Measurements from ENCODE around the gene PINLYP. TPM values are rescaled to one million over a fixed set of nuclear protein-coding genes. Genes with fewer than 3 reads are reported as not detected.

Gene PINLYP
- total RNA-seq, 6 experiments from 2014 or later, result 0.58 to 1.5 (median 0.81) TPM; not detected in 1

GRCh38 chr19:43527860-43528622 lies 47.6 kb upstream of the PINLYP start:
- TF ChIP-seq, protein P1, sequence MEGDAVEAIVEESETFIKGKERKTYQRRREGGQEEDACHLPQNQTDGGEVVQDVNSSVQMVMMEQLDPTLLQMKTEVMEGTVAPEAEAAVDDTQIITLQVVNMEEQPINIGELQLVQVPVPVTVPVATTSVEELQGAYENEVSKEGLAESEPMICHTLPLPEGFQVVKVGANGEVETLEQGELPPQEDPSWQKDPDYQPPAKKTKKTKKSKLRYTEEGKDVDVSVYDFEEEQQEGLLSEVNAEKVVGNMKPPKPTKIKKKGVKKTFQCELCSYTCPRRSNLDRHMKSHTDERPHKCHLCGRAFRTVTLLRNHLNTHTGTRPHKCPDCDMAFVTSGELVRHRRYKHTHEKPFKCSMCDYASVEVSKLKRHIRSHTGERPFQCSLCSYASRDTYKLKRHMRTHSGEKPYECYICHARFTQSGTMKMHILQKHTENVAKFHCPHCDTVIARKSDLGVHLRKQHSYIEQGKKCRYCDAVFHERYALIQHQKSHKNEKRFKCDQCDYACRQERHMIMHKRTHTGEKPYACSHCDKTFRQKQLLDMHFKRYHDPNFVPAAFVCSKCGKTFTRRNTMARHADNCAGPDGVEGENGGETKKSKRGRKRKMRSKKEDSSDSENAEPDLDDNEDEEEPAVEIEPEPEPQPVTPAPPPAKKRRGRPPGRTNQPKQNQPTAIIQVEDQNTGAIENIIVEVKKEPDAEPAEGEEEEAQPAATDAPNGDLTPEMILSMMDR (IDR thresholded peaks at IDR 0.05), result peak in 1 of 4 donors; percentile 27
- TF ChIP-seq POLR2A (IDR thresholded peaks at IDR 0.05), result no peak
- 21% methylated on average over 13 of the region's 13 CpGs for WGBS (ENCODE audit: insufficient coverage, low coverage, low lambda C conversion rate, missing lambda C conversion rate)
- H3K4me3 ChIP-seq, result peak overlapping the region in 2 of 3 donors; percentile 89 to 90
- H3K36me3 ChIP-seq, result no peaks in the 10 kb centered on the region
- H3K4me1 ChIP-seq, result peaks cover 0 to 28% (median 8%) of the 10 kb centered on the region in 4 donors
- peak in 1 of 4 donors; percentile 6 for ATAC-seq
- peak overlapping the region; percentile 48 to 80 (median 78) for H3K27ac ChIP-seq
- H3K27me3 ChIP-seq, result no peaks in the 10 kb centered on the region
- DNase-seq, result no peak
- intact Hi-C loops (cut with DNase I), result no loop called here
- no peaks in the 10 kb centered on the region for H3K9me3 ChIP-seq

DNA sequence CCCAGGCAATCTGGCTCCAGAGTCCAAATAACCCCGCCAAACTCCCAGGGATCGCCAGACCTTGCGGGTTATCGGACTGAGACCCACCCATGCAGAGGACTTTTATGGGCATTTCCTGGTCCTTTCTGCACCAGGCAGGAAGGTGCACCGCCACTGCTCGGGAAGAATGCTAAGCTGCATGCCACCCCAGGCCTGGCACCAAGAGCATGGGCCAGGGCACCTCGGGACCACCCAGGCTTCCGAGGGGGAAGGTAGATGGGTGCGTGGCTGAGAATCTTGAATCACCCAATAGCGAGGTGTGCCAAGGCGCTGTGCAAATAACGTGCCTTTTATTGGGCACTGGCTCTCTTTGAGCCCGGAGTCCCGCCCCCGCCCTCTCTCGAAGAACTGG lies 43.0 kb upstream of the PINLYP start:
- peak overlapping the region; percentile 64 to 77 (median 76) for H3K27ac ChIP-seq
- H3K4me3 ChIP-seq, result peak overlapping the region; percentile 54 to 65 (median 65)
- H3K4me1 ChIP-seq, result peaks cover 0 to 8% (median 1%) of the 10 kb centered on the region in 4 donors
- peak in 2 of 3 donors; percentile 63 to 77 for DNase-seq
- no peaks in the 10 kb centered on the region for H3K36me3 ChIP-seq
- peak in 3 of 4 donors; percentile 7 to 29 (median 21) for ATAC-seq
- no peaks in the 10 kb centered on the region for H3K27me3 ChIP-seq
- intact Hi-C loops (cut with DNase I), result no loop called here
- WGBS (ENCODE audit: insufficient coverage, low coverage, low lambda C conversion rate, missing lambda C conversion rate), result 1% methylated on average over 14 of the region's 16 CpGs
- TF ChIP-seq, protein P1 (IDR thresholded peaks at IDR 0.05), result no peak
- no peak for TF ChIP-seq POLR2A (IDR thresholded peaks at IDR 0.05)
- no peaks in the 10 kb centered on the region for H3K9me3 ChIP-seq

GRCh38 chr19:43532962-43533545 lies 42.5 kb upstream of the PINLYP start, which contains the start of gene ZNF575:
Gene ZNF575 (plus strand): TSS chr19:43533188. CDS start chr19:43534423, 1,235 bp downstream.
- TF ChIP-seq POLR2A (IDR thresholded peaks at IDR 0.05), result peak; percentile 45
- TF ChIP-seq, protein P1 (IDR thresholded peaks at IDR 0.05), result no peak
- intact Hi-C loops (cut with DNase I), result no loop called here
- H3K4me1 ChIP-seq, result peaks cover 0 to 3% (median 0%) of the 10 kb centered on the region in 4 donors

GRCh38 chr19:43533546-43534304 lies 41.9 kb upstream of the PINLYP start:
- Histone ChIP-seq H3K27ac (peak overlapping the region; percentile 64 to 77 (median 76)), H3K9me3 (no peaks in the 10 kb centered on the region), H3K36me3 (no peaks in the 10 kb centered on the region), H3K4me3 (peak overlapping the region; percentile 54 to 65 (median 65)), H3K27me3 (no peaks in the 10 kb centered on the region), H3K4me1 (no peaks in the 10 kb centered on the region)
- ATAC-seq (peak; percentile 85 to 93 (median 86)), DNase-seq (peak; percentile 98 to 99 (median 99))
- under 1% methylated on average over 29 of the region's 41 CpGs for WGBS (ENCODE audit: insufficient coverage, low coverage, low lambda C conversion rate, missing lambda C conversion rate)
- intact Hi-C loops (cut with DNase I), result no loop called here
- TF ChIP-seq POLR2A (IDR thresholded peaks at IDR 0.05), result peak; percentile 3
- TF ChIP-seq, protein P1 (IDR thresholded peaks at IDR 0.05), result no peak

More at GRCh38 chr19:43532962-43533545, 42.5 kb upstream of the PINLYP start, which contains the start of gene ZNF575:
- peak; percentile 74 to 85 (median 80) for ATAC-seq
- WGBS (ENCODE audit: insufficient coverage, low coverage, low lambda C conversion rate, missing lambda C conversion rate), result 0% methylated on average over 10 of the region's 47 CpGs
- H3K36me3 ChIP-seq, result no peaks in the 10 kb centered on the region
- peak; percentile 92 to 94 (median 94) for DNase-seq
- peak within 1 kb of the TSS; percentile 64 to 77 (median 76) for H3K27ac ChIP-seq
- H3K27me3 ChIP-seq, result no peaks in the 10 kb centered on the region
- H3K9me3 ChIP-seq, result no peaks in the 10 kb centered on the region
- H3K4me3 ChIP-seq, result peak within 1 kb of the TSS; percentile 54 to 65 (median 65)

Data from right lobe of liver (tissue), 6 donors.